GM12878 (cell line): ENCODE results near the gene SLC15A4. TPM values are rescaled to one million over a fixed set of nuclear protein-coding genes. Genes with fewer than 3 reads are reported as not detected.
A peak's percentile ranks its signal among the peaks of the same experiment; 100 is the strongest.

ENCODE experiments used
- ATAC-seq: fragments of 200-7000 bp; cut with Tn5 transposase; 3 replicates; pipeline ENCODE4 v1.9.1; 2020; ENCODE audit warnings: mild to moderate bottlenecking, moderate library complexity
- BruUV-seq: library from RNA; stranded (reverse); fragments of 400-500 nt; replicated peaks from 2 replicates; lab custom pipeline; 2021; lab: Mats Ljungman, UMichigan
- CTCF ChIA-PET: fragments of 300-600 bp; sonication (Branson Sonifier 250); formaldehyde crosslinking; extraction: SDS; loops from one replicate; lab custom pipeline; 2021; ENCODE audit warnings: inconsistent platforms; lab: Yijun Ruan, JAX
- POLR2A ChIA-PET: fragments of 350-600 bp; formaldehyde crosslinking; extraction: SDS; loops from one replicate; lab custom pipeline; 2021; ENCODE audit warnings: inconsistent platforms; lab: Charles Lee
- RAD21 ChIA-PET: fragments of 300-600 bp; sonication (Branson Sonifier 250); formaldehyde crosslinking; loops from one replicate; lab custom pipeline; 2023; ENCODE audit warnings: antibody characterized with exemption; ENCODE audit not compliant: unreplicated experiment; lab: Charles Lee
- SMC1A ChIA-PET: fragments of 300-600 bp; sonication (Branson Sonifier 250); formaldehyde crosslinking; loops from one replicate; lab custom pipeline; 2023; ENCODE audit not compliant: unreplicated experiment, uncharacterized antibody; lab: Charles Lee
- DNase-seq: peaks from one replicate; pipeline ENCODE4 v3.0.0-alpha.2; 2011; ENCODE audit warnings: low read depth, low spot score
- FAIRE-seq: peaks from 3 replicates; lab custom pipeline; 2011; peaks lifted over from hg19 to GRCh38; lab: Jason Lieb, UNC
- H2AFZ ChIP-seq: 2 replicates; pipeline ENCODE4 v1.6.0; 2011; ENCODE audit warnings: low read depth, low read length, control low read depth; ENCODE audit not compliant: control insufficient read depth
- H3K27ac ChIP-seq: 2 replicates; pipeline ENCODE4 v1.5.1; 2011; ENCODE audit warnings: control low read depth; ENCODE audit not compliant: control insufficient read depth, insufficient read depth
- H3K27me3 ChIP-seq, 2 experiments: replicated peaks in 1 of 2; 2 replicates each; pipeline versions ENCODE4 v1.6.0 to v1.6.1; 2011; ENCODE audit warnings: low read length in 1 of 2; ENCODE audit not compliant: control insufficient read depth in 2 of 2, insufficient read depth in 2 of 2
- H3K36me3 ChIP-seq, 2 experiments: 2 replicates each; pipeline ENCODE4 v1.5.1; 2011; ENCODE audit warnings: low read length in 1 of 2; ENCODE audit not compliant: control insufficient read depth in 2 of 2, insufficient read depth in 2 of 2
- H3K4me1 ChIP-seq: 2 replicates; pipeline ENCODE4 v1.6.1; 2011; ENCODE audit warnings: mild to moderate bottlenecking, low read length, moderate library complexity, mixed read lengths; ENCODE audit not compliant: control insufficient read depth, insufficient read depth
- H3K4me2 ChIP-seq: 2 replicates; pipeline ENCODE4 v1.6.0; 2011; ENCODE audit warnings: control low read depth; ENCODE audit not compliant: control insufficient read depth, insufficient read depth
- H3K4me3 ChIP-seq: fragments of 200-600 bp; sonication (generic); 2 replicates; pipeline ENCODE4 v1.5.1; 2016
- H3K79me2 ChIP-seq: 2 replicates; pipeline ENCODE4 v1.6.0; 2011; ENCODE audit warnings: low read length; ENCODE audit not compliant: control insufficient read depth, insufficient read depth
- H3K9ac ChIP-seq: 2 replicates; pipeline ENCODE4 v1.8.0; 2011; ENCODE audit warnings: low read length, control low read depth, mixed read lengths; ENCODE audit not compliant: control insufficient read depth, insufficient read depth
- H3K9me3 ChIP-seq: replicated peaks from 3 replicates; pipeline ENCODE4 v1.5.1; 2011; ENCODE audit warnings: mild to moderate bottlenecking, low read length; ENCODE audit not compliant: control insufficient read depth, insufficient read depth
- H4K20me1 ChIP-seq: 2 replicates; pipeline ENCODE4 v1.6.0; 2011; ENCODE audit not compliant: control insufficient read depth, insufficient read depth
- BACH1 ChIP-seq: fragments of 450-650 bp; IDR thresholded peaks from 2 replicates; pipeline ENCODE4 v1.6.1; 2017; ENCODE audit warnings: mild to moderate bottlenecking, borderline replicate concordance
- BCL11A ChIP-seq: IDR thresholded peaks from 2 replicates; pipeline ENCODE4 v1.6.1; 2011; ENCODE audit warnings: low read depth, low read length
- CUX1 ChIP-seq: IDR thresholded peaks from 2 replicates; pipeline ENCODE4 v1.6.1; 2012; ENCODE audit warnings: improper control_type of control experiment, low read depth, low read length; ENCODE audit not compliant: insufficient replicate concordance
- GATAD2B ChIP-seq: fragments of 450-650 bp; conservative IDR thresholded peaks from 2 replicates; pipeline ENCODE4 v1.6.1; 2017; ENCODE audit warnings: low read depth, mild to moderate bottlenecking, moderate library complexity
- HDGF ChIP-seq: fragments of 450-650 bp; IDR thresholded peaks from 2 replicates; pipeline ENCODE4 v1.6.1; 2016; ENCODE audit warnings: antibody characterized with exemption
- IKZF2 ChIP-seq, 2 experiments: fragments of 450-650 bp; IDR thresholded peaks; 2 replicates each; pipeline ENCODE4 v1.6.1; 2017; ENCODE audit warnings: mild to moderate bottlenecking in 2 of 2, moderate library complexity in 2 of 2
- MLLT1 ChIP-seq: fragments of 450-650 bp; IDR thresholded peaks from 2 replicates; pipeline ENCODE4 v1.6.1; 2016; ENCODE audit warnings: mild to moderate bottlenecking
- NBN ChIP-seq: fragments of 450-650 bp; IDR thresholded peaks from 2 replicates; pipeline ENCODE4 v1.6.1; 2016
- NFIC ChIP-seq: IDR thresholded peaks from 2 replicates; pipeline ENCODE4 v1.6.1; 2012; ENCODE audit warnings: low read depth, mild to moderate bottlenecking, inconsistent platforms, low read length, moderate library complexity
- NR2F1 ChIP-seq: fragments of 450-650 bp; conservative IDR thresholded peaks from 2 replicates; pipeline ENCODE4 v1.6.1; 2017; ENCODE audit warnings: mild to moderate bottlenecking
- POLR2AphosphoS5 ChIP-seq: IDR thresholded peaks from 2 replicates; pipeline ENCODE4 v1.6.1; 2011; ENCODE audit warnings: mild to moderate bottlenecking, low read length, inconsistent platforms
- RELB ChIP-seq: fragments of 450-650 bp; IDR thresholded peaks from 2 replicates; pipeline ENCODE4 v1.6.1; 2017; ENCODE audit warnings: low read depth, mild to moderate bottlenecking, moderate library complexity
- TBL1XR1 ChIP-seq: IDR thresholded peaks from 2 replicates; pipeline ENCODE4 v1.6.1; 2012; ENCODE audit warnings: low read depth, low read length, improper control_type of control experiment
- ZNF384 ChIP-seq: IDR thresholded peaks from 2 replicates; pipeline ENCODE4 v1.6.1; 2012; ENCODE audit warnings: low read depth, mild to moderate bottlenecking, low read length, improper control_type of control experiment, borderline replicate concordance
- WGBS: methylation state at CpG from one replicate; pipeline ENCODE4 v1.1.6; 2016; ENCODE audit warnings: low lambda C conversion rate; ENCODE audit not compliant: insufficient replicate concordance, insufficient coverage; ENCODE audit errors: missing lambda C conversion rate; 5-methylcytosine and 5-hydroxymethylcytosine counted together
- in situ Hi-C: fragments of 300-500 bp; cut with MboI; formaldehyde crosslinking; loops from 9 replicates; pipeline ENCODE4 v1.14.3; 2018; ENCODE audit warnings: mixed read lengths
- intact Hi-C: fragments of 100-400 bp; cut with micrococcal nuclease; formaldehyde crosslinking; loops from one replicate; pipeline ENCODE4 v1.14.2; 2022; ENCODE audit not compliant: unreplicated experiment
- polyA plus RNA-seq, 11 experiments: library from polyadenylated mRNA; depleted of rRNA in 4 of 11; unstranded in 6 of 11; stranded (reverse) in 5 of 11; fragments of >200 nt; fragmentation: Nextera tagmentation in 4 of 11; fragmentation: Illumina TruSeq in 1 of 11; extraction: Ambion mirVana in 4 of 11; extraction: Trizol in 1 of 11; gene quantifications; 1 replicate in 1 of 11; 2 replicates in 10 of 11; pipeline versions ENCODE4 v1.2.1 to v1.2.3, GENCODE V29; 2011 to 2016; ENCODE audit warnings: inconsistent platforms in 2 of 11, missing spikeins in 2 of 11, low read depth in 1 of 11
- total RNA-seq, 4 experiments: library from RNA; depleted of rRNA in 3 of 4; stranded (reverse); fragments of >200 nt in 3 of 4; fragmentation: Illumina TruSeq in 1 of 4; extraction: Trizol in 1 of 4; gene quantifications; 2 replicates each; pipeline versions ENCODE4 v1.2.1 to v1.2.3, GENCODE V29; 2013 to 2021

The SLC15A4 gene
- total and polyA plus RNA-seq, 10 of the 15 experiments (the other 5 are each of a cell fraction or from before 2014, with no cell fraction given): 12.7 to 257 (median 36.6) TPM

- H3K4me3 ChIP-seq: peak overlapping the region; percentile 65
- TF ChIP-seq RELB (no peak), NBN (peak; percentile 16), MLLT1 (peak; percentile 42), NFIC (no peak), GATAD2B (no peak), HDGF (peak; percentile 56; the same call in 1 of the 2 replicates), NR2F1 (no peak), BACH1 (no peak), ZNF384 (0 out of 2 replicates have a peak, but pooled peaks have one; percentile 14), TBL1XR1 (0 out of 2 replicates have a peak, but pooled peaks have one; percentile 9), POLR2AphosphoS5 (peak; percentile 81; the same call in 1 of the 2 replicates), BCL11A (no peak), CUX1 (no peak), IKZF2 (IDR thresholded peaks at IDR 0.05) (peak in 1 of 2 experiments; percentile 21; a peak in 1 of 4 replicates)
- peak overlapping the region; percentile 94 for H3K27ac ChIP-seq
- peak overlapping the region; percentile 93 for H3K4me2 ChIP-seq
- H3K9me3 ChIP-seq: no peaks in the 10 kb centered on the region
- FAIRE-seq: no peak
- ChIA-PET CTCF (interaction anchor here (1.1 to 1.6 kb wide), 2 partner anchors 20 to 34 kb away, joined by 3 to 6 read pairs; no protein-coding TSS in a partner anchor), RAD21 (interaction anchor here (0.9 to 3.8 kb wide), 3 partner anchors 13 to 22 kb away, joined by 3 to 36 read pairs (median 24); no protein-coding TSS in a partner anchor), POLR2A (interaction anchor here (1.5 to 12.9 kb wide), 2 partner anchors 21 to 40 kb away, joined by 6 to 253 read pairs; no protein-coding TSS in a partner anchor), SMC1A (interaction anchor here (1.4 to 10.0 kb wide), 2 partner anchors 9 to 21 kb away, joined by 5 to 261 read pairs; no protein-coding TSS in a partner anchor)
- intact Hi-C loops: no loop called here
- ATAC-seq: peak; percentile 11; the same call in 2 of the 3 replicates
- peaks cover 76% of the 10 kb centered on the region for H3K4me1 ChIP-seq
- in situ Hi-C loops: no loop called here
- no peaks in the 10 kb centered on the region for H3K27me3 ChIP-seq
- peaks cover 100% of the 10 kb centered on the region for H3K79me2 ChIP-seq
- no TSS peak for BruUV-seq
- peak overlapping the region; percentile 88 for H3K9ac ChIP-seq
- peaks cover 11 to 27% of the 10 kb centered on the region in 2 experiments for H3K36me3 ChIP-seq
- 19% methylated on average over 4 of the region's 4 CpGs for WGBS
- no peak for DNase-seq
- H2AFZ ChIP-seq: no peak overlapping the region
- H4K20me1 ChIP-seq: no peaks in the 10 kb centered on the region
These were observed 7.2 kb downstream of the SLC15A4 start for GRCh38 chr12:128816643-128816920.
